GM19397 (cell line): ENCODE measurements around the gene CSRP3.

Experiments
- ATAC-seq: cut with Tn5 transposase; IDR thresholded peaks from one replicate; pipeline ENCODE4 v1.9.1; 2021; ENCODE audit warnings: mild to moderate bottlenecking, moderate library complexity; ENCODE audit not compliant: unreplicated experiment

The CSRP3 gene

GRCh38 chr11:19201737-19202605, at the start of gene CSRP3:
TSS of gene CSRP3 (minus strand) at chr11:19201983. CDS start at chr11:19192448, 9,535 bp downstream.
- no peak for ATAC-seq

GRCh38 chr11:19251577-19251976, 49.8 kb upstream of the CSRP3 start:
- no peak for ATAC-seq

GRCh38 chr11:19246816-19247215, 45.0 kb upstream of the CSRP3 start:
- no peak for ATAC-seq

- ATAC-seq = no peak
Observed at GRCh38 chr11:19245351-19245750, 43.6 kb upstream of the CSRP3 start.

GRCh38 chr11:19244621-19245020, 42.8 kb upstream of the CSRP3 start:
- ATAC-seq = no peak

- ATAC-seq = no peak
Observed at GRCh38 chr11:19244084-19244483, 42.3 kb upstream of the CSRP3 start.

GRCh38 chr11:19243613-19244012, 41.8 kb upstream of the CSRP3 start:
- no peak for ATAC-seq

GRCh38 chr11:19243143-19243542, 41.4 kb upstream of the CSRP3 start:
- ATAC-seq = no peak

DNA sequence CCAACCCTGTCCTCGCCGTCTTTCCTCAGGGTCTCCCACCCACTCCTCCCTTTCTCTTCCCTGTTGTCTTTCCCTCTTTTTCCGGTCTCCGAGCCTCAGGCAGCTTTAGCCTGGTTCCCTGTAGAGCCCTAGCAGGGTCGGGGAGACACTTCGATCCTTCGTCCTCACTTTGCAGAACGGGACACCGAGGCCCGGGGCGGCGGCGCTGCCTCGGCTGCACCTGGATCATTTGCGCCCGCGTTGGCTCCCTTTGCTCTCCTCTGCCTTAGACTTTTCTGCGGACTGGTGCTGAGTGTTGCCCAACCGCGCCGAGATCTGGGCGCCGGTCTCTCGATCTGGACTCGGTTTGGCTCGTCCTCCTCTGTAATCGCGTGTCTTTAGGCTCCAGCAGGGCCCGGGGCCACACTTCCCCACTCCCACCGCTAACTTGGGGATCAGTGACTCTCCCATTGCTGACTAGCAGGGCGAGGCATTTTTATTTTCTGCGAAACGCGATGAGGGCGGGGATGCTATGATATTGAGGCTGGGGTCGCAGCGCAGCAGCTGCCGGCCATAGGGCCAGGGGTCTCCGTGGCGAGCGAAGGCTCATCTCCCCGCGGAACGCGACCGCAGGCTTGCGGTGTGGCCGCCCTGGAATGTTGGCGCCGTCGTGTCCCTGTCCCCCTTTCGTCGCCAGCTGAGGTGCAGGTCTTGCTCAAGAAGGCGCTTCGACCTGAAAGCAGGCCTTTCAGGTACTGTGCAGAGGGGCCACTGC, 40.6 kb upstream of the CSRP3 start:
- no peak for ATAC-seq

DNA sequence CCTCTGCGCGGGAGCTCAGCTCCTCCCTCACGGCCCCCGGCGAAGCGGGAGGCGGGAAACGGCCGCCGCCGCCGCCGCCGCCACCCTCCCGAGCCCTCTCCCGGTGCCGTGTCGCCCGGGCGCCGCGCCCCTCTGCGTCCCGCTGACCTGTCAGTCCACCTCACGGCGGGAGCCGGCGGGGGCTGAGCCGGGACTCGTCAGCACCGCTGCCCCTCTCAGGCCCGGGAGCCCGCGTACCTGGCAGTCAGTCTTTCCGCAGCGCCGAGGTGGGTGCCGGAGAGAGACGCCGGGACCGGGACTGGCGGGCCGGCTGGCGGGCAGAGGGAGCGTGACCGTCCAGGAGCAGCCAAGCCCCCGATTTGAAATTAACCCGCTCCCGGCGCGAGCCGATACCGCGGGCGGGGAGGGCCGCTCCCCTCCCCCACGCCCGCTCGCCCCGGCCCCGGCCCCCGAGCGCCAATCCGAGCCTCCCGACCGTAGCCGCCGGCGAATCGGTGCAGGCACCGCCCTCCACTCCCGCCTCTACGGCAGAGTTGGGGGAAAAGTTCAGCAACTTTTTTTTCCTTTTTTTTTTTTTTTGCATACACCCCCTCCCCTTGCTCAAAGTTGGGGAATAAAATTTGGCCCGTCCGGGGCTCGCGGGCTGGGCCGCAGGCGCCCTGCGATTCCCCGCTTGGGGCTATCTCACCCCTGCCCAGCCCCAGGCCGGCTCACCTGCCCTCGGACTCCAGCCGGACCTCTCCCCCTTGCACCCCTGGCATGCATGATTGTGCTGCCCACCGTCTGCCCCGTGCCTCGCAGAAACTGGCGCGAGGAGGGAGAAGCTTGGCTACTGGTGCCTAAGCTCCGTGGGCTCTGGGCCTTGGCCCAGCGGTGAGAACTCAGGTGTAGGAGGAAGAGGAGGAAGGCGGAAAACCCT, 39.7 kb upstream of the CSRP3 start:
- ATAC-seq = peak; percentile 36

- peak; percentile 87 for ATAC-seq
Observed at GRCh38 chr11:19240420-19241259, 38.9 kb upstream of the CSRP3 start, which contains the start of gene E2F8. TSS of gene E2F8 (minus strand) at chr11:19240945. CDS start at chr11:19240121, 824 bp downstream.

GRCh38 chr11:19239039-19239438, 37.3 kb upstream of the CSRP3 start:
- ATAC-seq = no peak

GRCh38 chr11:19237813-19238212, 36.0 kb upstream of the CSRP3 start:
- no peak for ATAC-seq

DNA sequence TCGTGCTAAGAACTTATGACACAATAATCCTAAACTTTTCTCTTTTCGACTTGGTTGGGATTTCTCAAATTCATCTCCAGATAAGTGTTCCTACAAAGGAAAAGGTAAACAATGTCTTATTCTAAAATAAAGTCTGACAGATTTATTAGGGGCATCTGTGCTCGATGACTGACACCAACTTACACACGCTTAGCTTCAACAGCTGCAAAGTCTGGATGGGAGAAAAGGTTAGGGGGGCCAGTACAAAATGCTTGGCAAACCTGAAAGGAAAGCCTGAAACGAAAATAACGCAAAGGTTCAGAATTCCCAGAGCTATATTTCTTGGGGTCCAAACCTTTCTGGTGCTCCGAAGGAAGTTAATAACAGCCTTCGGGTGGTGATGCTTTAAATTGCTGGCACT, 35.6 kb upstream of the CSRP3 start:
- no peak for ATAC-seq

- no peak for ATAC-seq
Observed at GRCh38 chr11:19234231-19234817, 32.5 kb upstream of the CSRP3 start.

- ATAC-seq = no peak
Observed at GRCh38 chr11:19232910-19233503, 31.2 kb upstream of the CSRP3 start.

GRCh38 chr11:19229671-19230070, 27.9 kb upstream of the CSRP3 start:
- ATAC-seq = no peak

GRCh38 chr11:19228968-19229367, 27.2 kb upstream of the CSRP3 start:
- ATAC-seq = no peak
